Endothelial cell of umbilical vein (primary cell): ENCODE data around the gene ELMO1. TPM values are rescaled to one million over a fixed set of nuclear protein-coding genes. Genes with fewer than 3 reads are reported as not detected.

ENCODE experiments used
- BruUV-seq: library from RNA; stranded (reverse); fragments of 400-500 nt; replicated peaks from 2 replicates; lab custom pipeline; 2021; lab: Mats Ljungman, UMichigan
- CTCF ChIA-PET: fragments of 300-600, 350-600 bp; sonication (Branson Sonifier 250); formaldehyde crosslinking; loops from one replicate; lab custom pipeline; 2021; ENCODE audit warnings: antibody characterized with exemption, inconsistent platforms; lab: Charles Lee
- POLR2A ChIA-PET: fragments of 300-600, 350-600 bp; sonication (Branson Sonifier 250); formaldehyde crosslinking; loops from one replicate; lab custom pipeline; 2021; ENCODE audit warnings: antibody characterized with exemption, inconsistent platforms; lab: Charles Lee
- DNase-seq: peaks from one replicate; pipeline ENCODE4 v3.0.0-alpha.2; 2011; ENCODE audit warnings: low read depth, low spot score
- FAIRE-seq: peaks from 2 replicates; lab custom pipeline; 2011; peaks lifted over from hg19 to GRCh38; lab: Jason Lieb, UNC
- H2AFZ ChIP-seq: 2 replicates; pipeline ENCODE4 v1.6.0; 2012; ENCODE audit warnings: low read depth, low read length, control low read depth, inconsistent platforms
- H3K27ac ChIP-seq: 2 replicates; pipeline ENCODE4 v1.5.1; 2011; ENCODE audit warnings: low read depth, mild to moderate bottlenecking, control low read depth, low read length, moderate library complexity; ENCODE audit not compliant: insufficient read depth
- H3K27me3 ChIP-seq, 2 experiments: 2 replicates each; pipeline versions ENCODE4 v1.6.0 to v1.6.1; 2011; ENCODE audit warnings: low read length in 2 of 2, mixed read lengths in 1 of 2; ENCODE audit not compliant: control insufficient read depth in 2 of 2, insufficient read depth in 2 of 2
- H3K36me3 ChIP-seq, 2 experiments: 2 replicates in 1 of 2; 3 replicates in 1 of 2; pipeline ENCODE4 v1.5.1; 2011; ENCODE audit warnings: low read length in 2 of 2, mild to moderate bottlenecking in 1 of 2, moderate library complexity in 1 of 2; ENCODE audit not compliant: control insufficient read depth in 2 of 2, insufficient read depth in 2 of 2; ENCODE audit errors: extremely low read depth in 1 of 2
- H3K4me1 ChIP-seq: 3 replicates; pipeline ENCODE4 v1.5.1; 2011; ENCODE audit warnings: mild to moderate bottlenecking, low read length; ENCODE audit not compliant: control insufficient read depth, insufficient read depth; ENCODE audit errors: extremely low read depth
- H3K4me2 ChIP-seq: 2 replicates; pipeline ENCODE4 v1.6.1; 2011; ENCODE audit warnings: low read length, control low read depth, mixed read lengths; ENCODE audit not compliant: insufficient read depth
- H3K4me3 ChIP-seq, 3 experiments: fragments of 200-600 bp in 1 of 3; sonication (generic), shearing (Covaris generic) in 1 of 3; replicated peaks in 1 of 3; 2 replicates each; pipeline ENCODE4 v1.5.1; 2011 to 2016; ENCODE audit warnings: control low read depth in 3 of 3, low read length in 3 of 3, mild to moderate bottlenecking in 2 of 3, inconsistent platforms in 1 of 3, low read depth in 1 of 3, moderate library complexity in 1 of 3; ENCODE audit not compliant: insufficient read depth in 1 of 3
- H3K79me2 ChIP-seq: 2 replicates; pipeline ENCODE4 v1.6.0; 2012; ENCODE audit warnings: low read length, inconsistent platforms; ENCODE audit not compliant: control insufficient read depth, insufficient read depth
- H3K9ac ChIP-seq: replicated peaks from 2 replicates; pipeline ENCODE3; 2011; ENCODE audit warnings: low read length, control low read depth; ENCODE audit not compliant: insufficient read depth; ENCODE audit errors: extremely low read depth
- H3K9me1 ChIP-seq: replicated peaks from 3 replicates; pipeline ENCODE4 v1.6.0; 2011; ENCODE audit warnings: mild to moderate bottlenecking, low read length; ENCODE audit not compliant: control insufficient read depth, insufficient read depth; ENCODE audit errors: extremely low read depth
- H3K9me3 ChIP-seq: replicated peaks from 2 replicates; pipeline ENCODE4 v1.5.1; 2012; ENCODE audit warnings: low read length, inconsistent platforms; ENCODE audit not compliant: control insufficient read depth, insufficient read depth
- H4K20me1 ChIP-seq: replicated peaks from 2 replicates; pipeline ENCODE3; 2011; ENCODE audit warnings: mild to moderate bottlenecking, low read length; ENCODE audit not compliant: control insufficient read depth, insufficient read depth; ENCODE audit errors: extremely low read depth
- CTCF ChIP-seq, 2 donors: IDR thresholded peaks; 1 replicate in 1 of 2; 2 replicates in 1 of 2; pipeline ENCODE4 v1.5.1; 2011; ENCODE audit warnings: low read length in 2 of 2, mild to moderate bottlenecking in 2 of 2, moderate library complexity in 2 of 2, control low read depth in 1 of 2, inconsistent platforms in 1 of 2, low read depth in 1 of 2; ENCODE audit not compliant: insufficient read depth in 1 of 2; ENCODE audit errors: extremely low read depth in 1 of 2
- EZH2 ChIP-seq: IDR thresholded peaks from 2 replicates; pipeline ENCODE4 v1.6.1; 2012; ENCODE audit warnings: borderline replicate concordance, low read depth, mild to moderate bottlenecking, moderate library complexity, low read length, inconsistent platforms; ENCODE audit not compliant: severe bottlenecking
- FOS ChIP-seq: IDR thresholded peaks from 2 replicates; pipeline ENCODE4 v1.6.1; 2011; ENCODE audit warnings: mild to moderate bottlenecking, low read length, moderate library complexity, borderline replicate concordance; ENCODE audit not compliant: insufficient read depth
- GATA2 ChIP-seq: IDR thresholded peaks from 2 replicates; pipeline ENCODE4 v1.7.0; 2011; ENCODE audit warnings: low read depth, mild to moderate bottlenecking, moderate library complexity, mixed read lengths, low read length; ENCODE audit not compliant: insufficient read length, insufficient read depth
- JUN ChIP-seq: IDR thresholded peaks from 2 replicates; pipeline ENCODE4 v1.6.1; 2011; ENCODE audit warnings: borderline replicate concordance, low read depth; ENCODE audit not compliant: insufficient read length, insufficient read depth
- MAX ChIP-seq: IDR thresholded peaks from 2 replicates; pipeline ENCODE4 v1.6.1; 2011; ENCODE audit not compliant: insufficient read depth, insufficient read length
- MYC ChIP-seq: IDR thresholded peaks from one replicate; pipeline ENCODE4 v1.6.1; 2011; ENCODE audit warnings: mild to moderate bottlenecking, low read depth, low read length
- POLR2A ChIP-seq: IDR thresholded peaks from 2 replicates; pipeline ENCODE4 v1.6.1; 2012; ENCODE audit warnings: low read depth, mild to moderate bottlenecking, control low read depth, low read length
- POLR2AphosphoS5 ChIP-seq: IDR thresholded peaks from 2 replicates; pipeline ENCODE4 v1.6.1; 2012; ENCODE audit warnings: low read depth, mild to moderate bottlenecking, control low read depth, low read length, moderate library complexity; ENCODE audit not compliant: insufficient read depth
- dilution Hi-C: fragments of 300-500 bp; cut with MboI; formaldehyde crosslinking; loops from one replicate; pipeline ENCODE4 v1.15.0; 2019; ENCODE audit warnings: low sequenced_read_pairs; ENCODE audit not compliant: extremely low pct_ligation_motif_present
- intact Hi-C: fragments of 100-400 bp; cut with micrococcal nuclease; formaldehyde crosslinking; loops from one replicate; pipeline ENCODE4 v1.10.0; 2022
- polyA plus RNA-seq, 4 experiments: library from polyadenylated mRNA; depleted of rRNA in 3 of 4; stranded (reverse) in 3 of 4; unstranded in 1 of 4; fragments of >200 nt; gene quantifications; 2 replicates each; pipeline versions ENCODE4 v1.2.1 to v1.2.3, GENCODE V29; 2011 to 2012; ENCODE audit warnings: missing spikeins in 1 of 4
- total RNA-seq: library from RNA; stranded (reverse); gene quantifications from 2 replicates; pipeline ENCODE4 v1.2.3, GENCODE V29; 2021

ELMO1 gene
- total and polyA plus RNA-seq, 2 donors (not counting 3 experiments of a cell fraction or from before 2014, with no cell fraction given): 17.0 to 30.6 TPM

- ChIA-PET CTCF (interaction anchor here (1.4 kb wide), 1 partner anchor 23 kb away, joined by 6 read pairs; no protein-coding TSS in a partner anchor), POLR2A (interaction anchor here (0.6 kb wide), 1 partner anchor 241 kb away, joined by 3 read pairs; no protein-coding TSS in a partner anchor)
- Histone ChIP-seq H3K9me3 (no peaks in the 10 kb centered on the region), H3K4me3 (no peak overlapping the region), H3K9ac (no peak overlapping the region), H3K9me1 (no peaks in the 10 kb centered on the region), H3K36me3 (no peaks in the 10 kb centered on the region), H3K27ac (no peak overlapping the region), H2AFZ (no peak overlapping the region), H4K20me1 (no peaks in the 10 kb centered on the region), H3K4me1 (no peaks in the 10 kb centered on the region), H3K79me2 (no peaks in the 10 kb centered on the region), H3K4me2 (no peak overlapping the region), H3K27me3 (no peaks in the 10 kb centered on the region)
- dilution Hi-C loops (no loop called here), intact Hi-C loops (no loop called here)
- DNase-seq: peak; percentile 17
- TF ChIP-seq JUN (no peak), CTCF (IDR thresholded peaks at IDR 0.05; ENCODE audit: extremely low read depth in 1 of 2, insufficient read depth in 1 of 2, low read depth in 1 of 2, low read length in 2 of 2) (no peak), MAX (no peak), MYC (no peak), FOS (no peak), GATA2 (no peak), EZH2 (no peak), POLR2AphosphoS5 (no peak), POLR2A (no peak)
- FAIRE-seq: no peak
- no TSS peak for BruUV-seq
Observed at GRCh38 chr7:36943591-36944435, 504.9 kb downstream of the ELMO1 start.
